HUES64 (cell line): ENCODE measurements around the gene KIF4A.
"Not testable (repeated sequence)": the region's sequence is repeated elsewhere in the genome, so short reads cannot be mapped to it uniquely, and the experiment has no call there.

Experiments used
- H3K27ac ChIP-seq: 2 replicates; pipeline ENCODE4 v1.7.0; 2013; ENCODE audit warnings: low read depth, low read length, inconsistent platforms
- H3K27me3 ChIP-seq: 2 replicates; pipeline ENCODE4 v1.6.1; 2013; ENCODE audit warnings: mild to moderate bottlenecking, low read length; ENCODE audit not compliant: insufficient read depth
- H3K36me3 ChIP-seq: 2 replicates; pipeline ENCODE4 v1.6.1; 2013; ENCODE audit warnings: mild to moderate bottlenecking, low read length; ENCODE audit not compliant: insufficient read depth
- H3K4me1 ChIP-seq: 2 replicates; pipeline ENCODE4 v1.6.1; 2013; ENCODE audit warnings: mild to moderate bottlenecking, low read length, moderate library complexity; ENCODE audit not compliant: insufficient read depth
- H3K4me3 ChIP-seq: 2 replicates; pipeline ENCODE4 v1.5.1; 2013; ENCODE audit warnings: mild to moderate bottlenecking, low read length, moderate library complexity
- H3K9ac ChIP-seq: 2 replicates; pipeline ENCODE4 v1.6.1; 2013; ENCODE audit warnings: mild to moderate bottlenecking, low read depth, low read length
- H3K9me3 ChIP-seq: 2 replicates; pipeline ENCODE4 v1.6.1; 2013; ENCODE audit warnings: low read depth, low read length; ENCODE audit not compliant: insufficient read depth
- WGBS: fragments of 150-250, 120-280 bp; methylation state at CpG from one replicate; pipeline ENCODE4 v1.1.7; 2013; ENCODE audit warnings: missing lambda C conversion rate; 5-methylcytosine and 5-hydroxymethylcytosine counted together

The KIF4A gene

GRCh38 chrX:70343435-70343834, 53.5 kb downstream of the KIF4A start:
- H3K4me1 ChIP-seq, result no peaks in the 10 kb centered on the region
- peaks cover 72% of the 10 kb centered on the region for H3K36me3 ChIP-seq
- H3K9ac ChIP-seq, result no peak overlapping the region
- no peak overlapping the region for H3K4me3 ChIP-seq
- H3K9me3 ChIP-seq, result peaks cover 11% of the 10 kb centered on the region; the same call in 1 of the 2 replicates
- H3K27me3 ChIP-seq, result no peaks in the 10 kb centered on the region
- WGBS, result 97% methylated on average over 7 of the region's 7 CpGs
- H3K27ac ChIP-seq, result no peak overlapping the region

- Histone ChIP-seq H3K9ac (no peak overlapping the region), H3K36me3 (peaks cover 74% of the 10 kb centered on the region), H3K27me3 (no peaks in the 10 kb centered on the region), H3K27ac (no peak overlapping the region), H3K4me1 (no peaks in the 10 kb centered on the region), H3K9me3 (peaks cover 18% of the 10 kb centered on the region; the same call in 1 of the 2 replicates), H3K4me3 (no peak overlapping the region)
- WGBS, result 97% methylated on average over 6 of the region's 6 CpGs
These were observed 56.6 kb downstream of the KIF4A start for GRCh38 chrX:70346418-70347070.

GRCh38 chrX:70348825-70349224, 58.9 kb downstream of the KIF4A start:
- not testable (repeated sequence) for H3K27ac ChIP-seq, H3K9ac ChIP-seq, H3K4me1 ChIP-seq, H3K27me3 ChIP-seq, H3K4me3 ChIP-seq
- 95% methylated on average over 26 of the region's 26 CpGs for WGBS
- H3K9me3 ChIP-seq, result peaks cover 18% of the 10 kb centered on the region; the same call in 1 of the 2 replicates
- H3K36me3 ChIP-seq, result peaks cover 71% of the 10 kb centered on the region

- H3K27me3 ChIP-seq, H3K9ac ChIP-seq, H3K4me1 ChIP-seq, H3K4me3 ChIP-seq, H3K27ac ChIP-seq: not testable (repeated sequence)
- 97% methylated on average over 50 of the region's 55 CpGs for WGBS
- Histone ChIP-seq H3K36me3 (peaks cover 71% of the 10 kb centered on the region), H3K9me3 (peaks cover 18% of the 10 kb centered on the region; the same call in 1 of the 2 replicates)
These were observed 59.6 kb downstream of the KIF4A start for GRCh38 chrX:70349367-70350125.

GRCh38 chrX:70352496-70352895, 62.6 kb downstream of the KIF4A start:
- Histone ChIP-seq H3K36me3 (peaks cover 62% of the 10 kb centered on the region), H3K4me3 (no peak overlapping the region), H3K9ac (no peak overlapping the region), H3K9me3 (peaks cover 12% of the 10 kb centered on the region; the same call in 1 of the 2 replicates), H3K4me1 (no peaks in the 10 kb centered on the region), H3K27ac (no peak overlapping the region), H3K27me3 (no peaks in the 10 kb centered on the region)
- 98% methylated on average over 3 of the region's 3 CpGs for WGBS

GRCh38 chrX:70353514-70353913, 63.6 kb downstream of the KIF4A start:
- no peak overlapping the region for H3K9ac ChIP-seq
- no peaks in the 10 kb centered on the region for H3K27me3 ChIP-seq
- H3K9me3 ChIP-seq, result 0 out of 2 replicates have a peak, but pooled peaks cover 6% of the 10 kb centered on the region
- H3K4me1 ChIP-seq, result no peaks in the 10 kb centered on the region
- no peak overlapping the region for H3K27ac ChIP-seq
- H3K36me3 ChIP-seq, result peaks cover 63% of the 10 kb centered on the region
- H3K4me3 ChIP-seq, result no peak overlapping the region
- WGBS, result over 99% methylated on average over 5 of the region's 5 CpGs

GRCh38 chrX:70354716-70355115, 64.8 kb downstream of the KIF4A start:
- no peaks in the 10 kb centered on the region for H3K4me1 ChIP-seq
- no peak overlapping the region for H3K27ac ChIP-seq
- 96% methylated on average over 2 of the region's 2 CpGs for WGBS
- H3K27me3 ChIP-seq, result no peaks in the 10 kb centered on the region
- H3K9ac ChIP-seq, result no peak overlapping the region
- H3K4me3 ChIP-seq, result no peak overlapping the region
- peaks cover 75% of the 10 kb centered on the region for H3K36me3 ChIP-seq
- H3K9me3 ChIP-seq, result 0 out of 2 replicates have a peak, but pooled peaks cover 6% of the 10 kb centered on the region

- peaks cover 46% of the 10 kb centered on the region for H3K36me3 ChIP-seq
- 86% methylated on average over 3 of the region's 4 CpGs for WGBS
- H3K4me1 ChIP-seq, result no peaks in the 10 kb centered on the region
- no peaks in the 10 kb centered on the region for H3K9me3 ChIP-seq
- no peak overlapping the region for H3K9ac ChIP-seq
- H3K4me3 ChIP-seq, result no peak overlapping the region
- H3K27ac ChIP-seq, result no peak overlapping the region
- no peaks in the 10 kb centered on the region for H3K27me3 ChIP-seq
These were observed 69.6 kb downstream of the KIF4A start for GRCh38 chrX:70359458-70359857.

- Histone ChIP-seq H3K27ac (no peak overlapping the region), H3K27me3 (no peaks in the 10 kb centered on the region), H3K4me3 (no peak overlapping the region), H3K4me1 (no peaks in the 10 kb centered on the region), H3K9ac (no peak overlapping the region), H3K36me3 (peaks cover 37% of the 10 kb centered on the region), H3K9me3 (no peaks in the 10 kb centered on the region)
- 96% methylated on average over 10 of the region's 10 CpGs for WGBS
These were observed 70.5 kb downstream of the KIF4A start for GRCh38 chrX:70360366-70360765.

- H3K4me1 ChIP-seq, H3K27me3 ChIP-seq, H3K4me3 ChIP-seq, H3K9me3 ChIP-seq, H3K9ac ChIP-seq, H3K27ac ChIP-seq: not testable (repeated sequence)
- peaks cover 20% of the 10 kb centered on the region for H3K36me3 ChIP-seq
- 89% methylated on average over 7 of the region's 7 CpGs for WGBS
These were observed 78.8 kb downstream of the KIF4A start for GRCh38 chrX:70368731-70369130.

- Histone ChIP-seq H3K4me1 (no peaks in the 10 kb centered on the region), H3K27ac (no peak overlapping the region), H3K4me3 (no peak overlapping the region), H3K36me3 (peaks cover 71% of the 10 kb centered on the region), H3K9ac (no peak overlapping the region), H3K9me3 (no peaks in the 10 kb centered on the region), H3K27me3 (no peaks in the 10 kb centered on the region)
- 90% methylated on average over 1 of the region's 2 CpGs for WGBS
These were observed 96.3 kb downstream of the KIF4A start for GRCh38 chrX:70386235-70386634.
